IPS DF 6.9 (cell line): ENCODE results near the gene FAM117B.

Source experiments
- DNase-seq: peaks from one replicate; pipeline ENCODE4 v3.0.0-alpha.2; 2013; ENCODE audit warnings: low read depth, low spot score
- H3K27ac ChIP-seq: one replicate; pipeline ENCODE4 v1.5.1; 2013; ENCODE audit warnings: low read length, control low read depth
- H3K27me3 ChIP-seq: 2 replicates; pipeline ENCODE4 v1.6.1; 2013; ENCODE audit warnings: mild to moderate bottlenecking, low read length; ENCODE audit not compliant: control insufficient read depth, insufficient read depth
- H3K36me3 ChIP-seq: 2 replicates; pipeline ENCODE4 v1.6.1; 2013; ENCODE audit warnings: low read length; ENCODE audit not compliant: control insufficient read depth, insufficient read depth
- H3K4me1 ChIP-seq: 2 replicates; pipeline ENCODE4 v1.6.1; 2013; ENCODE audit warnings: low read length; ENCODE audit not compliant: control insufficient read depth, insufficient read depth
- H3K4me3 ChIP-seq: 2 replicates; pipeline ENCODE4 v1.5.1; 2013; ENCODE audit warnings: mild to moderate bottlenecking, low read length
- H3K9me3 ChIP-seq: 2 replicates; pipeline ENCODE4 v1.6.1; 2013; ENCODE audit warnings: low read length, inconsistent platforms; ENCODE audit not compliant: control insufficient read depth, insufficient read depth
- WGBS: extraction: QIAGEN DNeasy Blood & Tissue Kit; methylation state at CpG from one replicate; pipeline ENCODE4 v1.1.7; 2013; ENCODE audit warnings: mixed read lengths, missing lambda C conversion rate; ENCODE audit not compliant: insufficient read length, insufficient coverage; 5-methylcytosine and 5-hydroxymethylcytosine counted together

The FAM117B gene

GRCh38 chr2:202718614-202719013, 83.8 kb downstream of the FAM117B start:
- Histone ChIP-seq H3K36me3 (no peaks in the 10 kb centered on the region), H3K4me3 (no peak overlapping the region), H3K9me3 (no peaks in the 10 kb centered on the region), H3K27ac (no peak overlapping the region), H3K4me1 (no peaks in the 10 kb centered on the region), H3K27me3 (no peaks in the 10 kb centered on the region)
- no peak for DNase-seq
- no CpG with 5 or more reads among the region's 4 CpGs for WGBS

DNA sequence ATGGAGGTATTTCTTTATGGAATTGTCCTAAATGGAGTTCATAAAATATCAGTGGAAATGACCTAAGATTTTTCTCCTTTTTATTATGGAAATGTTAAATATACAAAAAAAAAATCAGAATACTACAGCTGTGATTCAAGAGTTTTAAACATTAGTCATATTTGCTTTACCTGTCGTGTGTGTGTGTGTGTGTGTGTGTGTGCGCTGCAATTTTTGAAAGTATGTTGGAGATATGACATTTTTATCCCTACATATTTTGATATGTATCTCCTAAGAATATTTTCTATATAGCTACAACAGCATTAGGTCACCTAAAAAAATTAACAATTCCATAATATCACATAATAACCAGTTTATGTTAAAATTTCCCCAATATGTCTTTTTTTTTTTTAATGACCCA, 85.5 kb downstream of the FAM117B start:
- no peak overlapping the region for H3K4me3 ChIP-seq
- DNase-seq: no peak
- WGBS: no CpG with 5 or more reads among the region's 2 CpGs
- H3K9me3 ChIP-seq: no peaks in the 10 kb centered on the region
- no peaks in the 10 kb centered on the region for H3K27me3 ChIP-seq
- no peak overlapping the region for H3K27ac ChIP-seq
- no peaks in the 10 kb centered on the region for H3K36me3 ChIP-seq
- H3K4me1 ChIP-seq: no peaks in the 10 kb centered on the region

- Histone ChIP-seq H3K36me3 (no peaks in the 10 kb centered on the region), H3K4me1 (no peaks in the 10 kb centered on the region), H3K4me3 (no peak overlapping the region), H3K27ac (no peak overlapping the region), H3K9me3 (no peaks in the 10 kb centered on the region), H3K27me3 (no peaks in the 10 kb centered on the region)
- DNase-seq: no peak
- WGBS: no CpG with 5 or more reads among the region's 3 CpGs
Observed at GRCh38 chr2:202721621-202722020, 86.9 kb downstream of the FAM117B start.

- H3K4me3 ChIP-seq: no peak overlapping the region
- DNase-seq: no peak
- H3K27me3 ChIP-seq: no peaks in the 10 kb centered on the region
- H3K27ac ChIP-seq: no peak overlapping the region
- no peaks in the 10 kb centered on the region for H3K4me1 ChIP-seq
- WGBS: no CpG with 5 or more reads among the region's 5 CpGs
- H3K36me3 ChIP-seq: no peaks in the 10 kb centered on the region
- H3K9me3 ChIP-seq: no peaks in the 10 kb centered on the region
Observed at GRCh38 chr2:202723746-202724145, 89.0 kb downstream of the FAM117B start.

DNA sequence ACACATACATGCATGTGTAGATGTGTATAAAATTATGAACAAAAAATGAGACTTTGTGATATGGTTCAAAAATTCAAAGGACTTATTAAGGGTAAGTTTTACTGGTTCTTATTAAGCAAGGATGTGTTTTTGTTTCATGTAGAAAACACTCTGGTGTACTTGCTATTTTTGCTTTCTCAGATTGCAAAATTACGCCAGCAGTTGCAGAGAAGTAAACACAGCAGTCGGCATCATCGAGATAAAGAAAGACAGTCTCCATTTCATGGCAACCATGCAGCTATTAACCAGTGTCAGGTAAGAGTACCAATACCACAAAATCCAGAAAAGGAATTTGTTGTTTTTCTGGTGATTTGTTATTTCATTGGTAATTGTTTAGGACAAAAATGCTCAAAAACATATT, 91.3 kb downstream of the FAM117B start:
- no peaks in the 10 kb centered on the region for H3K9me3 ChIP-seq
- WGBS: no CpG with 5 or more reads among the region's 3 CpGs

DNA sequence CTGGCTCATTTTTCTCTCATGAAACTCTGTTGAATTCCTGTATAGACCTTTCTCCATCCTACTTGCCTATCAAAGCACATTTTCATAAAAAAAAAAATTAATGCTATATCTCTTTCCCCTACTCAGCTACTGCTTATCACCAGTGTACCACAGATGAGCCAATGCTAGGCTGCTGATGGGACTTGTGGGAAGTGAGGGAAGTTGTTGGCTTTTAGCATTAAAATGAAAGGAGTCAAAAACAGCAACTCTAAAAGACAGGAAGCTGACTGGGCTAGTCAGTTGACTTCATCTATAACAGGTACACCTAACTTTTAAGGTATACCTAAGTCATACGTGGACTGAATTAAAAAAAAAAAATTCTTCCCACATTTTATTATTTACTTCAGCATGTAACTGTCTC, 102.1 kb downstream of the FAM117B start:
- Histone ChIP-seq H3K4me3 (no peak overlapping the region), H3K27me3 (no peaks in the 10 kb centered on the region), H3K27ac (no peak overlapping the region), H3K4me1 (no peaks in the 10 kb centered on the region), H3K36me3 (no peaks in the 10 kb centered on the region), H3K9me3 (no peaks in the 10 kb centered on the region; the same call in 1 of the 2 replicates)
- WGBS: no CpG with 5 or more reads among the region's 1 CpG
- DNase-seq: no peak

More for the DNA sequence above, 91.3 kb downstream of the FAM117B start:
- Histone ChIP-seq H3K27me3 (no peaks in the 10 kb centered on the region), H3K36me3 (no peaks in the 10 kb centered on the region), H3K27ac (no peak overlapping the region), H3K4me1 (no peaks in the 10 kb centered on the region), H3K4me3 (no peak overlapping the region)
- DNase-seq: no peak

DNA sequence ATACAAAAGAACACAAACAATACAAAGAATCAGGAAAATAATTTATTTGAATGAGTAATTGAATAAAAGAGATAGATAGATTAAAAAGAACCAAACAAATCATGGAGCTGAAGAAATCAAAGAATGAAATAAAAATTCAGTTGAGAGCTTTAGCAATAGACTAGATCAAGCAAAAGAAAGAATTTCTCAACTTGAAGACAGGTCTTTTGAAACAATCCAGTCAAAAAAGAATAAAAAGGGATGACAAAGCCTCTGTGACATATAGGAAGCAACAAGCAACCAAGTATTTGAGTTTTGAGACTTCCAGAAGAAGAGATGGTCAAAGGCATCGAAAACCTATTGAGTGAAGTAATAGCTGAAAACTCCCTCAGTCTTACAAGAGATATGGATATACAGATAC, 108.8 kb downstream of the FAM117B start:
- Histone ChIP-seq H3K27me3 (no peaks in the 10 kb centered on the region), H3K36me3 (no peaks in the 10 kb centered on the region), H3K27ac (no peak overlapping the region), H3K9me3 (no peaks in the 10 kb centered on the region), H3K4me3 (no peak overlapping the region), H3K4me1 (no peaks in the 10 kb centered on the region)
- DNase-seq: no peak
- no CpG with 5 or more reads among the region's 1 CpG for WGBS

DNA sequence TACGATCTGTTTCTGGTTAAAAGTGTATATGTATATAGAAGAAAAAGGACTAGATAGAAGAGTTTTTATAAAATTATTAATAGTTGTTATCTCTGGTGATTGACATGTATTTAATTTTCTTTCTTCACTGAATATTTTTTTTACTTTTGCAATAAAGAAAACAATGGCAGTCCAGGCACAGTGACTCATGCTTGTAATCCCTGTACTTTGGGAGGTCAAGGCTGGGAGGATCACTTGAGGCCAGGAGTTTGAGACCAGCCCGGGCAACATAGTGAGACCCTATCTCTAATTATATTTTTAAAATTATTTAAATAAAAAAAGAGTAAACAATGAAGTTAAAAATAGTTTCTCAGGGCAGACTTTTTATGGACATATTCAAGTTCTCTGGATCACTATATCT, 114.7 kb downstream of the FAM117B start:
- no peak overlapping the region for H3K27ac ChIP-seq
- H3K9me3 ChIP-seq: no peaks in the 10 kb centered on the region
- H3K4me1 ChIP-seq: no peaks in the 10 kb centered on the region
- H3K27me3 ChIP-seq: no peaks in the 10 kb centered on the region
- DNase-seq: no peak
- H3K36me3 ChIP-seq: no peaks in the 10 kb centered on the region
- H3K4me3 ChIP-seq: no peak overlapping the region
- WGBS: 100% methylated on average over 1 of the region's 2 CpGs

GRCh38 chr2:202750763-202751427, 116.1 kb downstream of the FAM117B start:
- no peaks in the 10 kb centered on the region for H3K36me3 ChIP-seq
- DNase-seq: no peak
- no peaks in the 10 kb centered on the region for H3K27me3 ChIP-seq
- H3K27ac ChIP-seq: no peak overlapping the region
- no peak overlapping the region for H3K4me3 ChIP-seq
- no peaks in the 10 kb centered on the region for H3K4me1 ChIP-seq
- WGBS: no CpG with 5 or more reads among the region's 3 CpGs
- H3K9me3 ChIP-seq: no peaks in the 10 kb centered on the region

- no peak for DNase-seq
- Histone ChIP-seq H3K4me3 (no peak overlapping the region), H3K4me1 (no peaks in the 10 kb centered on the region), H3K9me3 (no peaks in the 10 kb centered on the region), H3K36me3 (no peaks in the 10 kb centered on the region), H3K27me3 (no peaks in the 10 kb centered on the region), H3K27ac (no peak overlapping the region)
- no CpG with 5 or more reads among the region's 2 CpGs for WGBS
Observed at GRCh38 chr2:202752071-202752470, 117.3 kb downstream of the FAM117B start.

GRCh38 chr2:202754936-202755335, 120.2 kb downstream of the FAM117B start:
- no peak overlapping the region for H3K27ac ChIP-seq
- no peaks in the 10 kb centered on the region for H3K4me1 ChIP-seq
- peaks cover 6% of the 10 kb centered on the region for H3K36me3 ChIP-seq
- no peak for DNase-seq
- no peak overlapping the region for H3K4me3 ChIP-seq
- no CpG with 5 or more reads among the region's 6 CpGs for WGBS
- H3K9me3 ChIP-seq: no peaks in the 10 kb centered on the region
- H3K27me3 ChIP-seq: no peaks in the 10 kb centered on the region
